IPS DF 19.7 (cell line): ENCODE results near the gene RESP18.

Experiments
- DNase-seq: peaks from one replicate; pipeline ENCODE4 v3.0.0-alpha.2; 2013; ENCODE audit warnings: low read depth, low spot score

RESP18 gene

GRCh38 chr2:219277703-219278654, 54.6 kb downstream of the RESP18 start:
- no peak for DNase-seq
